Measurements from ENCODE around the gene XCR1. TPM values are rescaled to one million over a fixed set of nuclear protein-coding genes. Genes with fewer than 3 reads are reported as not detected.

XCR1 gene
- total and polyA plus RNA-seq, 9 of the 15 experiments (the other 6 are each of a cell fraction or from before 2014, with no cell fraction given): not detected

GRCh38 chr3:46022909-46023785 lies 4.1 kb downstream of the XCR1 start (continued):
- no peak for TF ChIP-seq THAP12 (CRISPR knock-in tag; IDR thresholded peaks at IDR 0.05)
- TF ChIP-seq TBP (optimal IDR thresholded peaks at IDR 0.05; ENCODE audit: low read depth, low read length): peak; percentile 18
- no peak for TF ChIP-seq NR2C2 (CRISPR knock-in tag; IDR thresholded peaks at IDR 0.05)
- peak; percentile 77 for TF ChIP-seq NR2C2 (tag; IDR thresholded peaks at IDR 0.05)
- no peak for TF ChIP-seq GABPB2 (CRISPR knock-in tag; conservative IDR thresholded peaks at IDR 0.05)
- TF ChIP-seq CREB3 (tag; conservative IDR thresholded peaks at IDR 0.05; ENCODE audit: low read depth): no peak
- TF ChIP-seq SNIP1 (IDR thresholded peaks at IDR 0.05; ENCODE audit: low read depth): no peak
- TF ChIP-seq ZBED1 (IDR thresholded peaks at IDR 0.05): no peak
- TF ChIP-seq ZNF407 (IDR thresholded peaks at IDR 0.05; ENCODE audit: low read depth): no peak
- TF ChIP-seq PHF8 (IDR thresholded peaks at IDR 0.05; ENCODE audit: borderline replicate concordance, low read length): peak; percentile 79
- TF ChIP-seq HNRNPH1 (optimal IDR thresholded peaks at IDR 0.05; ENCODE audit: low read depth, low read length): no peak
- peak in 2 of 3 experiments; percentile 25 to 55 for TF ChIP-seq YY1 (IDR thresholded peaks at IDR 0.05; ENCODE audit: borderline replicate concordance in 1 of 3, control insufficient read depth in 1 of 3, extremely low read depth in 1 of 3, insufficient read depth in 3 of 3, insufficient read length in 1 of 3, insufficient replicate concordance in 2 of 3, low read depth in 1 of 3, low read length in 2 of 3)
- TF ChIP-seq ZNF431 (CRISPR knock-in tag; IDR thresholded peaks at IDR 0.05): no peak
- no peak for TF ChIP-seq ETV1 (tag; conservative IDR thresholded peaks at IDR 0.05; ENCODE audit: low read depth)
- TF ChIP-seq SP2 (IDR thresholded peaks at IDR 0.05; ENCODE audit: extremely low read depth, low read depth, low read length, poor library complexity, severe bottlenecking): no peak

Measured in K562 (cell line).